Right hindlimb (tissue), 1 donor: ENCODE data around the gene CRADD.
"Not testable (repeated sequence)": the region's sequence is repeated elsewhere in the genome, so short reads cannot be mapped to it uniquely, and the experiment has no call there.

Experiments used
- DNase-seq: peaks from one replicate; pipeline ENCODE4 v3.0.0-alpha.2; 2018

CRADD gene

DNA sequence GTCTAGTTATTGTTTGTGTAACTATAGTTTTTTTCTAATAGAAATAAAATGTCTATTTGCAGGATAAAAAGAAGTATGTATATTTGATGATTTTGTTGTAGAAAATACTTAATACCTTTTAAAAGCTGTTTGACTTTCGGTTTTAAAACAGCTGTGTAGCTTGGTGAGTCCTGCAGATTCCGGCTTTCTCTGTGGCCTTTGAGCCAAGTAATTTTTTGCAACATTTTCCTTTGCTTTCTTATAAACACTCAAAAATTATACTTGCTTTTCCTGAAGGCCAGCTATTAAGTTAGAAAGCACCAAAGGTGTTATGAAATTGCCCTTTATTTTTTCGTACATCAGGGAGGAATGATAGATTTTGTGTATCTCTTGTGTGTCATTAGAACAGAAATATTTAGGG lies 63.6 kb downstream of the CRADD start:
- no peak for DNase-seq

DNA sequence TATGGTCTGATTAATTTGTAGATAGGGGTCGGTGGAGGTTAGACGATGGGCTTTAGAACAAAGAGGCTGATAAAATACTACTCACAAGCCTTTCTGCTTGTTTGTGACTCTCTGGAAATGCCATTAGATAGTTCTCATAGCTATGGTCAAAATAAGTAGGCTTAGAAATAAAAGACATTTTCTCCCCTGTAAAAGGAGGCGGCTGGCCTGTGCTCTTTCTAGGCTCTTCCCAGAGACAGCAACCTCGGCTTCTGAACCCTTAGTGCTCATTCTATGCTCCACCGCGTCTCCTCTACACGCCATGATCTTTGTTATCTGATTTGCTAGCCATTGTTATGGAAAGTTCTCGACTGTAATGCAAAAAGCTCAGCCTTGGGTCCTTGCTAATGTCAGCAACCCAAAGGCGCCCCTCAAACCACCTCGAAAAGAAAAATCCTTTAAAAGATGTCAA lies 64.5 kb downstream of the CRADD start:
- no peak for DNase-seq

DNA sequence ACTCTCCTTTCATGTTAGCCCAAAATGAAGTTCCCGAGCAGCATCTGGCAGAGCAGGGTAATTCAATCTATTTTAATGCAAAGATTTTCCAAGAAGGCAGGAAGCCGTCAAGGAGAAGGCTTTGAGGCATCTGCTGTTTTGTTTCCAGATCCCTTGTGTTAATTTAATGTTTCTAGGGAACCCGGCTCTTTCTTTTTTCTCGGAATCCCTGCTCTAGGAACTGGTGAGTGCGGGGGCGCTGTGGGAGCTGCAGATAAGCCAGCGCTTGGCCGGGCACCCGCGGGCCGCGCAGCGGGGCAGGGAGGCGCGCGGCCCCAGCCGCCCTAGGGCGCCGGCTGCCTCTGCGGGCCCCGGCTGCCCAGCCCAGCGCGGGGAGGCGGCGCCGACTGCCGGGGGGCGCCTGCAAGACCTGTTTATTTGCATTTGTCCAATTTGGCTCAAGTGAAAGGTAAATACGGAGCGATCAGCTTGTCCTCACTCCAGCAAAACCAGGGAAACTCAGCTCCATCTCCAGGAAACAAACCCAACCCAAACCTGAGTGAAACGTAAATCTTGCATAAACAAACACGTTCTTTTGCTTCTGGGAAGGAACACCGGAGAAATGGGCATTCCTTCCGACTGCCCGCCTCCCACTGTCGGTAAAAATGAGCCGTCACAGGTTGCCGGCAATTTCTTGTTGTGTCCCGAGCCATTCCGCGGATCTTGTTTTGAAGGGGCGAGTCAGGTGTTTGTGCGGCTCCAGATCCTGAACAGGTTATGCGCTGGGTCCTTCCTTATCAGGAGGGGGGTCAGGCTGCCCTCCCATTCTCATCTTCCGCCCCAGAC lies 65.1 kb downstream of the CRADD start:
- DNase-seq, result peak; percentile 78

DNA sequence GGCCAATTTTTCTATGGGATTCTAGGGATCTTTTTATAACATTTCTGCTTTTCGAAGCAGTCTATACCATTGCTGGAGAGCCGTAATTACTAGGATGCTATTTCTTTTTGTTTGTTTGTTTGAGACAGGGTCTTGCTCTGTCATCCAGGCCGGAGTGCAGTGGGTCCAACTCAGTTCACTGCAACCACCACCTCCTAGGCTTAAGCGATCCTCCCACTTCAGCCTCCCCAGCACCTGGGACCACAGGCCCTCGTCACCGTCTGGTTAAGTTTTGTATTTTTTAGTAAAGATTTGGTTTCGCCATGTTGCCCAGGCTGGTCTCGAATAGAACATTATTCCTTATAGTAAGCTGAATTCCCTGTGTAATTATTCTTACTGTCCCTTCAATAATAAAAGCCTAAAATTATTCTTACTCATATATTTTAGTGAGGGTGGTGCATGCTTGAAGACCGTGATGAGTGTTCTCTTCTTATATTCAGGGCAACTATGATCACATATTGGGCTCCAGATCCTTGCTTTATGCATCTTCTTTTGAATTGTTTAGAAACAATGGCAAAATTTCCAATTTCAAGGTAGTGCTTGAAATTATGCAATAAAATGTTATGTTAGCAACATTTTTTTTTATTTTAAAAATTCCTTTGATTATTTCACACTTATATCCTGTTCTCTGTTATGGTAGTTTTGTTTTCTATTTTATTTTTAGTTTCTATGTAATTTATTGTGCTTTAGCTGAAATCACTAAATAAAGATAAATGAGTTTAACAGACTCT lies 66.2 kb downstream of the CRADD start:
- no peak for DNase-seq

DNA sequence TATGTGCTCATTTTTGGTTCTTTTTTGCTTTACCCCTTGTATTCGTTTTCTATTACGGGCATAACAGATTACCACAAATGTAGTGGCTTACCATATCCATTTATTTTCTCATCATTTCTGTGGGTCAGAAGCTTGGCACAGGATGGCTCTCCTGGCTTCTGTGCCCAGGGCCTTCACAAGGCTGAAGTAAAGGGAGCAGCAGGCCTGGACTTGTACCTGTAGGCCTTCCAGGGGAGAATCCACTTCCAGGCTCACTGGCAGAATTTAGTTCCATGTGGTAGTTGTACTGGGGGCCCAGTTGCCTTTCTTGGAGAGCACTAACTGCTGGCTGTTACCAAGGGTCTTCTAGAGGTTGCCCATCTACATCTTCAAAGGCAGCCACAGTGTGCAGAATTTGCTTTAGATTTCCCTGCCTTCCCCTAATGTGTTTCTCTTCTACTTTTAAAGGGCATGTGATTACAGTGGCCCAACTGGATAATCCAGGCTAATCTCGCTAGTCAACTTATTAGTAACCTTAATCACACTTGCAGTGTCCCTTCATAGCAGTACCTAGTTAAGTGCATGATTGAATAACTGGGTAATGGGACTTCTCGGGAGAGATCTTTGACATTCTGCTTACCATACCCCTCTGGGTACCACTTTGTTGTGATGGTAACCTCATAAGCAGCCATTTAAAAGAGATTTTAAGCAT lies 67.0 kb downstream of the CRADD start:
- DNase-seq, result no peak

DNA sequence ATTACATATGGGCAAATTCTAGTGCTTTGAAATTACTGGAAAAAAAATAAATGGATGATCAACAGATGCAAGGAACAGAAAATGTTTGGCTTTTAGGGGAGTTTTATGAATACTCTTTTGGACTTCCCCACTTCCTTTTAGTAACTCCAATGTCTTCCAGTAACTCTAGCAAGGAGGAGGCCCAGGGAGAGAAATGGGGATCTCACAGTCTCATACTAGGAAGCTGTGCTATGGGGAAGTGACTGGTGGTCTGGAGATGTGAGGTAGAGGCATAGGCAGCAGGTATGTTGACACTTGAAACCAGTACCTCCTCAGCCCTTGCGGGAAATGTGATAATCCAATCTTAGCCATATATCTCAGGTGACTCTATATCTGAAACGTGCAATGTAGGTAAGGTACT lies 68.1 kb downstream of the CRADD start:
- no peak for DNase-seq

DNA sequence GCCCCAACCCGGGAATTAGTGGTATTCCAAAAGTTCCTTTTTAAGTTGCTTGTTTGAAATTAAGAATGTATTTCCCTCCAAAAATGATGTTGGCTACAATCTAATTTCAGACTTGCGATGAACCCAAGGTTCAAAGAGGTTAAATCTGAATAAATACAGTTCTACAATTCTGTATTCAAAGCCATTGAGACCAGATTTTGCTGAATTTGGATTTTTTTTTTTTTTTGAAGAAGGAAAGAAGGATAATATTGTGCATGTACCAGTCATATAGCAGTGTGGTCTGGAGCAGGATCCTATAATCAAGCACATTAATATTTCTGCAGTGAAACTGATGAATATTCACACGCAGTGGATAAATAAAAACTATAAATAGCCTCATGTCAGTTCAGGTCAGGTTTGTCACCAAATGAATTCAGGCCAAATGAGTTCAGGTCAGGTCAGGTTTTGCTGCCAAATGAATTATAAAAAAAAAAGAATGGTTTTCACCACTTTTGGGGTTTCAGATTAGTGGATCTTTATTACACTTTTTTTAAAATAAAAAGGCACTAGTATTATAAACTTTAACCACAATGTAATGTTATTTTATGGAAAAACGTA lies 69.5 kb downstream of the CRADD start:
- no peak for DNase-seq

DNA sequence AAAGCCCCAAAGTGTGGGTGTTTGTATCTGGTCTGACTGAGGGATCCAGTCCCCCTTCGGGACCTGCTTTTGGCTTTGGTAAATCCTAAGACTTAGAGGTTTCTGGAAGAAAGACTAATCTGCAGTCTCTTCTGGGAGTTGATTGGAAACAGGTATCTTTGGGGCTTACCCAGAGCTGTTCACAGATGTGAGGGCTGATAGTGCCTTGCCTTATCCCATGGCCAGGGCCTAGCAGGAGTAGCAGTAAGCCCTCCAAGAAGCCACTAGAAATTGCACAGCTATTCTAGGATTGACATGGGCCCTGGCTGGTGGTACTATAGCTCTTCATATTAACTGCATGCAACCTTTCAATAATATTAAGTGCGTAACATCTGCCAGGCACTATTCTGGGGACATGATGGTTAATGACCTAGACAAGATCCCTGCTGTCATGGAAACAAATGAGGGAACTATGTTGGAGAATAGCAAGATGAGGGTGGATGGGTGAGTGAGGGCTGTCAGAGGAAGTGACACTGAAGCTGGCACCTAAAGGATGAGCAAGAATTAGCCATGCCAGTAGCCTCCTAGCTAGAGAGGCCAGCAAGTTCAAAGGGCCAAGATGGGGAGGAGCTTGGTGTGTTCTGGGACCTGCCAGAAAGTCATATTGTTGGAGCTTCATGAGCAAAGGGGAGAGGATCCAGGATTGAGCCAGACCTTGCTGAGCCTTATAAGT lies 71.7 kb downstream of the CRADD start:
- no peak for DNase-seq

DNA sequence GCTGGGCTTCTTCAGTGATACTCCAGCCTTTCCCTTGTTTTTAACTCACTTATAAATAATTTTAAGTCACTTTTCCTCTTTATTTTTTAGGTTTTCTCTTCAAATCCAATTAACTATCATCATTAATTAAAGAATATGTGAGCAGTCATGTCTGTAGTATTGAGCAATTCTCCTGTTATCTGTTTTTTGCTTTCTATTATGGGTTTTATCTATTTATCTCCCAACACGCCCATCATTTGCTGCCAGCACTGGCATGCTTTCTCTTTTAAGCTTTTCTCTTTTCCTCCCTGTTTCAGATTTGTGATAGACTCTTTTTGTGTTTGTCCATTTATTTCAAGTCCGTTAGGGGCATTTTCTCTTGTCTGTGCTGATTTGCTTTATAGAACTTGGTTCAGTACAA lies 72.3 kb downstream of the CRADD start:
- no peak for DNase-seq

DNA sequence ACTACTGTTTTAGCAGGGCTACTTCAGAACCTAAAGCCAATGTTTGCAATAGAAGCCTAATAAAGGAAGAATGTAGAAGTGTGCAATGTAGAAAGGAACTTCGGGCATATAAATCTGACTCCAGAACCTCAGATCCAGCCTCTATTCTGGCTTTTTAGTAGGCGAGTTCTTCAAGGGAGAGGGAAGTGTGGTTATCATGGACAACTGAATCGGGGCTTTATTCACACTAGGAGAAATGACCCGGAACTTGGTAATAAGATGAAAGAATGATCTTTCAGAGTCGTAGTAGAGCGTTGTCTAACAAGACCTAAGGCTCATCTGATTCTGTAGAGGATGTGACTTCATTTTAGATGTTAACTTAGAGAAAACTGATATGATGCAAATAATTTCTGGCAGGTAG lies 72.9 kb downstream of the CRADD start:
- DNase-seq, result no peak

DNA sequence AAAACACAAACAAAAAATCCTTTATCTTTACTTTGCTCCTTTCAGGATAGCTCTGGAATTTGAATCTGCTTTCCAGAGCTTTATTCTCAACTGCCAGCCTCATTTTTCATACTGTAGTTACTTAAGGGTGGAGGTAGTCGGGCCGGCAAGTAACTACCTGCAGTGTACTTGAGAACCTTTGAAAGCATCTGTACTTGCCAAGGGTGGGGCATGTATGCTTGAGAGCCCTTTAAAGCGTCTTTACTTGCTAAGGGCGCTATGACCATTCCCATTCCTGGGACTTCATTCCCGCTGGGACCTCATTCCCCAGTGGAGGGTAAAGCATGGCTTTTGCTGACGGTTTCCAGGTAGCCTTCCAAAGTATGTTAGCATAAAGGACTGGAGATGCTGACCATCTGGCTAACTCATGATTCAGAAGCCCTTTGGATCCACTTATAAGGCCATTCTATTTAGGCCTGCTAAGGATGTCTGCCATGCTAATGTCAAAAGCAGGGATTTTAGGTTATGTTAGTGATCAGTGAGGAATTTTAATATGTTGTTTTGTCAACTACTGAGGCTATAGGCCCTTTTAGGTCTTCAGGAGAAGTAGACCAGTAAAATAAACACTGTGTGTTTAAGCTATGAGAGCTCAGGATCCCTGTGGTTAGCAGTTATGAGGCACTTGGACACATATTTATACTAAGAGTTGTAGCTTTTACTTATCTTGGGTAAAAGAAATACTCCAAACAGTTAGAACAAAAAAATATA lies 74.9 kb downstream of the CRADD start:
- no peak for DNase-seq

DNA sequence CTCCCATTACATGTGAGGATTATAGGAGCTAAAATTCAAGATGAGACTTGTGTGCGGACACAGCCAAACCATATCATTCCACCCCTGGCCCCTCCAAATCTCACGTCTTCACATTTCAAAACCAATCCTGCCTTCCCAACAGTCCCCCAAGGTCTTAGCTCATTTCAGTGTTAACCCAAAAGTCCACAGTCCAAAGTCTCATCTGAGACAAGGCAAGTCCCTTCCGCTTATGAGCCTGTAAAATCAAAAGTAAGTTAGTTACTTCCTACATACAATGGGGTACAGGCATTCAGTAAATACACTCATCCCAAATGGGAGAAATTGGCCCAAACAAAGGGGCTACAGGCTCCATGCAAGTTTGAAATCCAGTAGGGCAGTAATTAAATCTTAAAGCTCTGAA lies 76.1 kb downstream of the CRADD start:
- no peak for DNase-seq

DNA sequence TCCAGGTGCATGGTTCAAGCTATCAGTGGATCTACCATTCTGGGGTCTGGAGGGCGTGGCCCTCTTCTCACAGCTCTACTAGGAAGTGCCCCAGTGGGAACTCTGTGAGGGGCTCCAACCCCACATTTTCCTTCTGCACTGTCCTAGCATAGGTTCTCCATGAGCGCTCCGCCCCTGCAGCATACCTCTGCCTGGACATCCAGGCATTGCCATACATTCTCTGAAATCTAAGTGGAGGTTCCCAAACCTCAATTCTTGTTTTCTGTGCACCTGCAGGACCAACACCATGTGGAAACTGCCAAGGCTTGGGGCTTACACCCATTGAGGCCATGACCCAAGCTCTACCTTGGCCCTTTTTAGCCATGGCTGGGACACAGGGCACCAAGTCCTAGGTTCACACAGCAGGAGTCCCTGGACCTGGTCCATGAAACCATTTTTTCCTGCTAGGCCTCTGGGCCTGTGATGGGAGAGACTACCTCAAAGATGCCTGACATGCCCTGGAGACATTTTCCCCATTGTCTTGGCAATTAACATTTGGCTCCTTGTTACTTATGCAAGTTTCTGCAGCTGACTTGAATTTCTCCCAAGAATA lies 76.8 kb downstream of the CRADD start:
- no peak for DNase-seq

DNA sequence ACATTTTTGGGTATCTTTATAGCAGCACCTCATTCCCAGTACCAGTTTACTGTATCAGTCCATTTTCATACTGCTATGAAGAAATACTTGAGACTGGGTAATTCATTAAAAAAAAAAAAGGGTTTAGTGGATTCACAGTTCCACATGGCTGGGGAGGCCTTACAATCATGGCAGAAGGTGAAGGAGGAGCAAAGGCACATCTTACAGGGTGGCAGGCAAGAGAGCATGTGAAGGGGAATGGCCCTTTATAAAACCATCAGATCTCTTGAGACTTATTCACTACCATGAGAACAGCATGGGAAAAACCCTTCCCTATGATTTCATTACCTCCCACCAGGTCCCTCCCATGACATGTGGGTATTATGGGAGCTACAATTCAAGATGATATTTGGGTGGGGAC lies 77.7 kb downstream of the CRADD start:
- DNase-seq, result not testable (repeated sequence)

DNA sequence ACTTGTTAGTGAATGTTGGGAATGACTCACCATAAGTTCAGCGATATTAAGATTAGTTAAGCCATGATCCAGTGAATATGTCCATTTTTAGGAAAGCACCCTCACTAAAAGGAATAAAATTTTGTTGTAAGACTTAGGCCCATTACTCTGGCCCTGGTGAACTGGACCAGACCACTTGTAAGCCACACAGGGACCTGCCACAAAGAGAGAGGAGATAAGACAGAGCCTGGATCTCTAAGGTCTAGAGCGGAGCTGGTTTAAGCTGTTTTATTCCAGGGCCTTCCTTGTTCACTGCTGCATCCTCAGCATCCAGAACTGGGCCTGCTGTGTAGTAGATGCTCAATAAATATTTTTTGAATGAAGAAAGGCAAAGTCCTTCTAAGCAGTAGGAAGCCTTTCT lies 79.1 kb downstream of the CRADD start:
- no peak for DNase-seq

DNA sequence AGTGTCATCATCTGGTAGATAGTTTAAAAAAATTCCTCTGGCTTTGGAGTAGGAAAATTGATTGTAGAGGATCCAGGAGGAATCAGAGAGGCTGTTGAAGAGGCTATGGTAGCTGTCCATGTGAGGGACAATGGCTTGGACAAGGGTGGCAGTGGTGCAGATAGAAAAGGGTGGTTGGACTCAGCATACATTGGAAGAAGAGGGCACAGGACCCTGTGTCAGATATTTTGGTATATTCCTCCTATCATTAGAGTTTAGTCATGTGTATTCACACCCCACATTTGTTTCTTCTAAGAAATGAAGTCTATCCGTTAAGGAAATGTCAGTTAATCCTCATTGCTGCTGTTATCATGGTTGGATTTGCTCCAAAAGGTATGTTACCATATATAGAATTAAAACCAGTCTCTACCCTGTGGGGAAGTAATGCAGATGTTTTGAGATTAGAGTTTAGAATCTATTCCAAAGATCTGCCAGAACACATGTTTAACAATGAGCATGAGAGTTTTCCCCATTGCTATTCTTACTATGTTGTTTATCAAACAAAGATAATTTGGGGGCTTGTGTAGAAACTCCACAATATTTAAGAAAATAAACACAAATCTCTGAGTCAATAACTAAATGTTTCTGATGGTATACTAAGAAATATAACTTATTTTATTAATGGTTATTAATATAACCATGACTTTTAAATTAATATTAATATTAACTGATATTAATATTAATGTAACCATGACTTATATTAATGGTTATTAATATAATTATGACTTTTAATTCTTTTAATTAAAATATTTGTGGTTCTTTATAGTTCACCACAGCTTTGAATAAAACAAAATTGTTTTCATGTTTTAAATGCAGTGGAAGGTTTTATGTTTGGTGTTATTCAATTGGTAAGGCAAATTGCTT lies 80.9 kb downstream of the CRADD start:
- DNase-seq, result no peak

DNA sequence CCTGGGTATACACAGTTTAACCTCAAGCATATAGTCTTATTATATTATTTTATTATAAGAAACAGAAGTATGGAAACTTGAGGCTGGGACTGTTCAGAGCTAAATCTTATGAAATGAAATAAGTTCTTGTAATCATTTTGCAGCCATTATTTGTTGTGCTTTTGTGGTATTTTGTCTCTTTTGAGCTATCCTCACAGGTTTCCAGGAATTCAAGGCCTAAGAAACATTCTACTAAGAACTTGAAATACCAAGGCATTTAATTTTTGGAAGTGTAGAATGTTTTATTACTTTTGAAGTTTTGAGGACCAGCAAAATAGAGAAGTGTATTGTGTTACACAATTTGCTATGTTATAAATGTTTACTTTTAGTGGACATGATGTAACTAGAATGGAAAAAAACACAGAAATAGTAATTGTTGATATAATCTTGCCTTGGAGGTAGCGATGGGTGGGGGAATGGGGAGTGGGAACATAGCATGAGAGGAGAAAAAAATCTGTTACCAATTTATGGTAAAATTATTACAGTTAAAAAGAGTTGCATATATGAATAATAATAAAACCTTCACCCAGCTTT lies 81.7 kb downstream of the CRADD start:
- no peak for DNase-seq

DNA sequence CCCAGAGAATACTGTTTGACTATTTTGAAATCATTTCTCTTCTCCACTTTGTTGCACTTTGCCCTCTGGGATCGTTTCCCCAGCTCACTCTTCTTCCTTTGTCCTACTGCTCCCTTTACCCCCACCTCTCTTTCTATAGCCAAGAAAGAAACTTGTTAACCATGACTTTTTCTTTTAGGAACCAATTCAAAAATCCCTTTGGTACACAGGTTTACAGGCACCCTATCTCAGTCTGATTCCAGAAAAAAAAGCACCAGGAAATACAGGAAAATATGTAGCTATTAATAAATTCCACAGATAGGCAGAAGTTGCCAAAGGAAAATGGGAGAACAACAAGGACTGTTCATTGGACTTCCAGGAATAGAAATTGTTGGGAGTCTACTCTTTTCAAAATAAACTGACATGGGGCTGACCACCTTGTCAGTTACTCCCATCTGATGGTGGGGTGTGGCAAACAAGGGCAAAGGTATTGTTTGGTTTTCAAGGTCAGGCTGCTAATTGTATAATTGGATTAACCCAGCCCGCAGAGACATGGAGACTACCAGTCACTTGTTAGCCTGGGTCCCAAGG lies 82.4 kb downstream of the CRADD start:
- no peak for DNase-seq

DNA sequence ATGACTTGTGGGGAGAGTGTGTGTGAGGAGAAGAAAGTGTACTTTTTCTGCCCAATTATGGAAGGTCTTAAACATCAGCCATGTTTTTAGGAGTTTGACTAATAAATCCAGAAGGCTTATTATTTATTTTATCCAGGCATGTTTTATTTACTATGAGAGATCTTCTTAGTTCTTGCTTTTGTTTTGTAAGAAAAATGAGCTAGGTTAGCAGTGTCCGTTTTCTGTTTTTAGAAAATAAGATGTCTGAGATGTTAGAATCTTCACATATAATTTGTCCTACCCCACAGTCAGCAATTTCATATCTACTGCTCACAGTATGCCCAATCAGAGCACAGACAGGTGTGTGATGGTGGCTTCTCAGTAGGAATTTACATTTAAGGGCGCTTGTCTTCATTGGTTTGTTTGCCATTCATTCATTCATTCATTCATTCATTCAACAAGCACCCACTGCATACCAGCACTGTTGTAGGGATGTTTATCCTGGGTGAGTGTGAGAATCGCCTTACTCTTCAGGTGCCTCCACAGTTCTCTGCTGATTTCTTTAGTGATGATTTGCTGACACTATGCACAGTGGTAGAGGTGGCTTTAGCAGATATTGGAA lies 83.2 kb downstream of the CRADD start:
- no peak for DNase-seq
